HG02588 (cell line): ENCODE data around the gene ANKRD65.
"Not testable (repeated sequence)": the region's sequence is repeated elsewhere in the genome, so short reads cannot be mapped to it uniquely, and the experiment has no call there.

Experiments
- ATAC-seq: cut with Tn5 transposase; IDR thresholded peaks from one replicate; pipeline ENCODE4 v1.9.1; 2021; ENCODE audit warnings: mild to moderate bottlenecking, moderate library complexity; ENCODE audit not compliant: unreplicated experiment

The ANKRD65 gene

DNA sequence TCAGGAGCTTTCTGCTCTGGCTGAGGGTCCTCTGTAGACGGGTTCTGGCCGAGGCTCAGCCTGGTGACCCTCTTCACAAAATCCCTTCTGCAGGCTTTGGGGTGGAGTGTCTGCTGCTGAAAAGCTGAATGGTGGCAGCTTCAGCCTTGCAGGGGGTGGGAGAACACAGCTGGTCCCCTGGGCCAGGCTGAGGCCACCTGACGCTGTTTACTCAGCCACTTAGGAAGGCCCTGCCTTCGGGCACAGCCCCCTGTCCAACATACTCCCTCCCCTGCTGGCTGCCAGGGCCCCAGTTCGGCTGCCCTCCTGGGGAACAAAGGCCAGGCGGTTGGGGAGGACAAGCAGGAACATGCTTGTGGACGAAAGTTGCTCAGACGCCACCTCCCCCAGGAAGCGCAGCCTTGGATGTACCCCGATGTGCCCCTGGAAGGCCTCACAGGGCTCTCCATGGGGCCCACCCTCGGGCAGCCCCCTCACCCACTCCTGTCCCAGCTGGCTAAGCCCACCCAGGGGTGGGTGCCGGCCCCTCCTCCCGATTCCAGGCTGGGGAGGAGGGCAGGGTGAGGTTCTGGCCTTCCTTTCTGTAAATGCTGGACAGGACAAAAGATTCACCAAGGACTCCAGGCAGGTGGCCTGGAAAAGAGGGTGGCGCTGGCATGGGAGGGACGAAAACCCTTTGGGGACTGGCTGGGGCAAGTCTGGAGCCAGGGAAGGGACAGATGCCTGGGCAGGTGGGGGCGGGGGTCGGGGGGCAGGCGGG, at the start of gene ANKRD65:
Gene ANKRD65, minus strand, starts transcription at position 130 of the 760 bp plus-strand sequence. CDS start 271 bp downstream, outside the sequence.
- ATAC-seq: no peak

DNA sequence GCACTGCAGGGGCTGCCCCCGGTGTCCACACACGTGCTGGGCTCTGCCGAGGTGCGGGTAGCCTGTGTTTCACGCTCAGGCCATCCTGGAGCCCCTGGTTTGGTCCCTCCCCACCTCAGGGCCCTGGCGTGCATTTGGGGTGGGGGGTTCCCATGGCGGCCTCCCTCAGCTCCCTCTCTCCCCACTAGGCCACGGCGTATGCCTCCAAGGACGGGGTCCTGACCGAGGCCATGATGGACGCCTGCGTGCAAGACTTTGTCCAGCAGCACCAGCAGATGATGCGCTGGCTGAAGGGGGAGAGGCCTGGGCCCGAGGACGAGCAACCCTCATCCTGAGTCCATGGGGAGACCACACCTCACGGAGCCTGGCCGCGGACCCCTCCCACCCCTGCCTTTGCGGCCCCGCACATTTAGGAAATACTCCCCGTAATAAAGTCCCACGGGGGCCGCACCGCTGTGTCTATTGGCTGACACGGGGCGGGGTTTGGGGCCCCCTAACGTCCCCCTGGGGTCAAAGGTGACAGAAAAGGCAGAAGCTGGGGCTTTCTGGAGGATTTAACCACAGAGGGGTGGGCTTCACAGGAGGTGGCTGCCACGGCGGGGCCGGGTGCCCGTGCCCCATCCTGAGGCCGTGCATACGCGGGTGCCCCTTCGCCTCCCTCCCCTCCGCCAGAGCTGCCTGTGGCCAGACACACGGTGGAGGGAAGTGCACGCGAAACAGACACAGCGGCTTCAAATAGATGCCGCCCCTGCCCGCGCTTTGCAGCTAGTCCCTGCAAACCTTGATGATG, 47.3 kb upstream of the ANKRD65 start:
- ATAC-seq: not testable (repeated sequence)

DNA sequence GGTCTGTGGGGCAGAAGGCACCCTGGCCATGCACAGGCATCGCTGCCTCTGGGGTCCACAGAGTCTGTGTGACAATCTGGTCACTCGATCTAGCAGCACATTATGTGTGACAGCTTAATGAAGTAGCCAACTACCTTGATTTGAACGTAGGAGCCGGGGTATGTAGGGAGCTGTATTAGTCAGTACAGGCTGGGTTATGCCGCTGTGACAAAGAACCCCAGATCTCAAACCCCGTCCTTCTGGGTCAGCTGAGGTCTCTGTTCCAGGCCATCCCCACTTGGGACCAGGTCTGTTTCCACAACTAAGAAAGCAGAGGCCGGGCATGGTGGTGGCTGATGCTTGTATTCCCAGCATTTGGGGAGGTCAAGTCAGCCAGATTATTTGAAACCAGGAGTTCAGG, 42.2 kb upstream of the ANKRD65 start:
- no peak for ATAC-seq

DNA sequence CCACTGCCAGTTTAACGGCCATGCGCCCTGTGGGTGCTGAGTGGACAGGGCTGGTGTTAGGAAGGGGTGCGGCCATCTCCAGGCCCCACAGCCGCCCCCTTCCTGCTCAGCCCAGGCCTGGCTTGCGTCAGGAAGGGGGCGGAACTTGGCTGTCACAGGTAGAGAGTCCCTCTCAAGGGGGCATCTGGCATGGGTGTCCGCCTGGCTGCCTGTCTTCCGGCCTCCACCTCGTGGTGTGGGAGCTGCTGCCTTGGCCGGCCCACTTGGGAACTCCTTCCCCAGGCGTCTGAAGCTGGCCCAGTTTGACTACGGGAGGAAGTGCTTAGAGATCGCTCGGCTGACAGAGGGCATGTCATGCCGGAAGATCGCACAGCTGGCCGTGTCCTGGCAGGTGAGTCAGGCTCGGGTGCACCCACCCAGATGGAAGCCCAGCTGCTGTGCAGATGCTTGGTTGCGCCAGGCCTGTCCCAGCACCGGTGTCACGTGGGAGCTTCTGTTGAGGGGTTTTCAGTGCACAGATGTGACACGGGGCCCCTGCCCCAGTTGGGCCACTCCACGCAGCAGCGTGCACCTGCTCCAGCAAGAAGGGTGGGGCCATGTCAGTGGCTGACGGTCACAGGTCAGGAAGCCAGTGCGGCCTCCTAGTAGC, 41.4 kb upstream of the ANKRD65 start:
- no peak for ATAC-seq

DNA sequence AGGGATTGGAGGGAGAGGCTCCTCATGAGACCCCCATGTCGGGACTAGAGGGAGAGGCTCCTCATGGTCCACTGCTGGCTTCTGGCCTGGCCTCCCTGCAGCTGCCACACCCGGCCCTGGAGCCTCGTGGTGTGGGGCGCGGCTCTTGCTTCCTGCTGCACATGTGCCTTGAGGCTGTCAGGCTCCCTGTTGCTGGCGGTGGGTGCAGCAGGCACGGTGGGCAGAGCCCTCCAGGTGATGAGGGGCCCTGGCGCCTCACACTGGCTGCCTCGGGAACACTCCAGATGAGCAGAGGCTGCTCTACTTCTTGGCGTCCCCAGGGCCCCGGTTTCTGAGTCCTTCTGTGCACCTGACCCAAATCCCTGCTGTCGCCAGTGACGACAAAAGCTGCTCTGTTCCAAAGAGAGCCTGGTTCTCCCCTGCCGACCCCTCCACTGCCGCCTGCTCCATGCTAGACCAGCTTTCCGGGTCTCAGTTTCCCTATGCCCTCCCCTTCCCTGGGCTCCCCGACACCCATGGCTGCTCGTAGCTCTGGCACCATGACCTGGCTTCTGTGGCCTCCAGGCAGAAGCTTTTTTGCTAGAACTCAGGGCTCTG, 40.7 kb upstream of the ANKRD65 start:
- no peak for ATAC-seq

DNA sequence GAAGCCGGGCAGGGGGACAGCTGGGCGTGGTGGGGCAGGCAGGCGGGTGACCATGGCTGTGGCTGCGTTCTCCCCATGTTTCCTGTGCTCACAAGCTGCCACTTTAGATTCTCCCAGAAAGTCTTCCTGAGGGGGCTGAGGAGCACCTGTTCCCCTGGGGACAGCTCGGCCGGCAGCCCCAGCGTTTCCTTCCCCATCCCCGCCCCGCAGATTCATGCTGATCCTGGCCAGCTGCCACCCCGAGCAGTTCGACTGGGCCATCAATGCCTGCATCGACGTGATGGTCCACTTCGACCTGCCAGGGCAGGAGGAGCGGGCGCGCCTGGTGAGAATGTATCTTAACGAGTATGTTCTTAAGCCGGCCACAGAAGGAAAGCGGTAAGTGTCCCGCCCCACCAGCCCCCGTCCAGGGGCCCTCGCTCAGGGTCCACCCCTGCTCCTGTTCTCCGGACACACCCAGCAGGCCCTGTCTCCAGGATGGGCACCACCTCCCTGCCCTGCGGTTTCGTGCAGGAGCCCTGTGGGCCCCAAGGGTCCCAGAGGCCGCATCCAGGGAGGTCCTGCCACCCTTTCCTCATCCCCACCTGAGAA, 39.6 kb upstream of the ANKRD65 start:
- no peak for ATAC-seq

DNA sequence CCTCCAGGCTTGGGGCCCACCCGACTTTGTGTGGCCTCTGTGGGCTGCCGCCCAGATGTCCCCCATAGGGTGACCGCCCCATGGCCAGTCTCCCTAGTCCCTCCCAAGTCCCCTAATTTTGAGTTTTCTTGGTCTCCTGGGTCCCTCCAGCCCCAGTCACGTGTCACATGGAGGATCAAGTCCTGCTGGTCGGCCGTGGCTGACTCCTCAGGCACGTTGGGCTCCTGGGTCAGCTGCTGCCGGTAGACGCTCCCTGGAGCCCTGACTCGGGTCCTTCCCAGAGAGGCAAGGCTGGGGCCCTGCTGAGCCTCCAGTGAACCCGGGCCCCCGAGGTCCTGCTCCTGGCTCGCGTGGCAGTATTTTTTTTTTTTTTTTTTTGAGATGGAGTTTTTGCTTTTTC, 38.6 kb upstream of the ANKRD65 start:
- ATAC-seq: not testable (repeated sequence)

DNA sequence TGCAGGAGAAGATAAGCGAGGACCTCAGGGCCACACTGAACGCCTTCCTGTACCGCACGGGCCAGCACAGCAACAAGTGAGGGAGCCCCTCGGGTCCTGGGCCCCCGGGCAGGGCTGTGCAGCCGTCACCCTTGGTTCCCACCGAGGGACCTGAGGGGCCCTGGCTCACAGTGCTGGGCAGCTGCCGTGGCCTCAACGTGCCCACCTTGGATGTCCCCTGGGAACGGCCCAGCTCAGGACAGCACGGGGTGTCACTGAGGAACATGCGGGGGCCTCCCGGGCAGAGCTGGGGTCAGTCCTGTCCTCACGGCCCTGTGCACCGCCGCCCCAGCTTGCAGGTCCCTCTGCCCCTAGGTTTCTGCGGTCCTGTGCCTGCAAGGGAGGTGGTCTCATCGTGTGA, 38.1 kb upstream of the ANKRD65 start:
- not testable (repeated sequence) for ATAC-seq

DNA sequence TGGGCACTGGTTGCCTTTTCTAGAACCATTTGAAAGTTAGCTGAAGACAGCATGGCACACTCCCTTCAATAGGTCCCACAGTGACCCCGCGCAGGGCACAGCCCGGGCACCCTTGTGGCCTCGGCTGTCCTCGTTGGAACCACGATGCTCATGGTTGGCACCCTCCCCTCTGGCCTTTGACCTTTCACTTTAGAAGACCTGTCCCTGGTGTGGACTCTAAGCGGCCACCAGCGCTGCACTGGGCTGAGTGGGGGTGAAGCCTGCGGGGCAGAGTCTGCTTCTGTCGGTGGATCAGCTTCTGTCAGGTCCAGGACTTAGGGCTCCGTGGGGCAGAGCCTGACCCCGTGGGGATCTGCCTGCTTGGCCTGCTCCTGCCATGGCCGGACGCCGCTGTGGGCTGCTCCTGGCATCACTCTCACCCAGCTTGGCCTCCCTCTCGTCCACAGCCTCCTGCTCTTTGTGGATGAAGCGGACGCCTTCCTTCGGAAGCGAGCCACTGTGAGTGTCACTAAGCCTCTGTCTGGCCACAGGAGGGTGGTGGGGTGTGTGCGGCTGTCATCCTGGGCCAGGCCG, 35.7 kb upstream of the ANKRD65 start:
- not testable (repeated sequence) for ATAC-seq

DNA sequence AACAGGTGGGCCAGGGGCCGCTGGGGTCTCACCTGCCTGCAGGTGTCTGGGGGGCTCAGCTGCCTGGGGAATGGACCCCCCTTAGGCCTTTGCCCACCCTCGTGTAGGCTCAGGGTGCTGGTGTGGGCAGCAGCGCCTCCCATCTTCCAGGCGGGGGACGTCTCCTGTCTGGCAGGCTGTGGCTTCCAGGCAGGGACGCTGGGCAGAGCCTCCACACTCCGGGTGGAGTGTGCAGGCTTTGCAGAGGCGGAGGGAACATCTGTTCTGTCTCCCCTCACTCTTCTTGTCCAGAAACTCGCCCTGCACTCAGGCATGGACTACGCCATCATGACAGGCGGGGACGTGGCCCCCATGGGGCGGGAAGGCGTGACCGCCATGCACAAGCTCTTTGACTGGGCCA, 34.9 kb upstream of the ANKRD65 start:
- ATAC-seq: not testable (repeated sequence)

DNA sequence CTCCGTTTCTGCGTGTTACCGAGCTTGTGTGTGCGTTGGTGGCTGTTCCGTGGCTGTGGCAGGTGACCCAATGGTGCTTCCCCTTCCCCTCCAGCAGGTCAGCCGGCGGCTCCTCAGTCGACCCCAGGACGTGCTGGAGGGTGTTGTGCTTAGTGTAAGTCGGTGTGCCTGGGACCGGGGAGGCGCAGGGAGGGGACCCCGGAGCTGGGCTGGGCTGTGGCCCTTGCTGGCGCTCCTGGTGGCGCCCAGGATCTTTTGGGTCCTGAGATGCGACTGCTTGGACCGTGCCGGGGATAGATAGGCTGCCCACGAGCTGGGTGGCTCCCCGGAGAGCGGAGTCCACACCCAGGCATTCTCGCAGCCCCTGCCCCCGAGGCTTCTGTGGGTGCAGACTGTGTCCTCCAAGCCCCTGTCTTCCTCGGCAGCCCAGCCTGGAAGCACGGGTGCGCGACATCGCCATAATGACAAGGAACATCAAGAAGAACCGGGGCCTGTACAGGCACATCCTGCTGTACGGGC, 34.3 kb upstream of the ANKRD65 start:
- no peak for ATAC-seq

DNA sequence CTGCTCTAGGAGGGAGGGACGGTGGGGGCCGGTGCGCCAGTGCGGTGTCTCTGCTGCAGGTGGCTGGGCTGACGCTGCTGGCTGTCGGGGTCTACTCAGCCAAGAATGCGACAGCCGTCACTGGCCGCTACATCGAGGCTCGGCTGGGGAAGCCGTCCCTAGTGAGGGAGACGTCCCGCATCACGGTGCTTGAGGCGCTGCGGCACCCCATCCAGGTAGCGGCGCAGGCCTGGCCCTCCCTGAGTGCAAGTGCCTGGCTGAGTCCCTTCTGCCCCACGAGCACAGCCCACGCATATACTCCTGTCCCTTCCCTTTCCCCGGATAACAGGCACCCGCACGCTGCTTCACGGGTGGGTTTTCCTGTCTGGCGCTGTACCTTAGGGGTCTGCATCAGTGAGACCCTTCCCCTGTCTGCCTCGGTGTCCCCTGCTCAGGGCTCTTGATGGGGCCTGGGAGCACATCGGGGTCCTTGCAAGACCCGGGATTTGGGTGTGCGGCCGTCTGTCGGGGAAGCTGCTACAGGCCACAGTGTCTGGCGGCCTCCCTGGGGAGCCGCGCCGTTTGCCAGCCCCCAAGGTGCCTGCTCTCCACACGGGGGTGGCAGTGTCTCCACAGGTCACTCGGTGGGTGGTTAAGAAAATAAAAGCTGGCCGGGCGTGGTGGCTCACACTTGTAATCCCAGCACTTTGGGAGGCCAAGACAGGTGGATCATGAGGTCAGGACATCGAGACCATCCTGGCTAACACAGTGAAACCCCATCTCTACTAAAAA, 33.4 kb upstream of the ANKRD65 start:
- ATAC-seq: not testable (repeated sequence)

DNA sequence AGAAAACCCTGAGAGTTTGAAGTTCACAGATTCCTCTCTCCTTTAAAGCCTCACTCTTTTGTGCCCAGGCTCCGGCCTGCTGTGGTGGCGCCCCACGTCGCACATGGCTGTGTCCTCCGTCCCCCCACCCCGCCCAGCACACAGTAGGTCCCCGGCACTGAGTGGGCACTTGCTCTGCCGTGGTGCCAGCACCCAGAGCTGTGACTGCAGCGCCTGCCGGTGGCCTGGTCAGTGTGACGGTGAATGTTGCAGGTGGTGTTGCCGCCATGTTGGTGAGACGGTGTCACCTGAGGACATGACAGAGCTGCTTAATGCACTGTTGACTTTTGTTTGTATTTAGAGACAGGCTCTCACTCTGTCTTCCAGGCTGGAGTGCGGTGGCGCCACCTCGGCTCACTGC, 31.8 kb upstream of the ANKRD65 start:
- ATAC-seq: no peak

DNA sequence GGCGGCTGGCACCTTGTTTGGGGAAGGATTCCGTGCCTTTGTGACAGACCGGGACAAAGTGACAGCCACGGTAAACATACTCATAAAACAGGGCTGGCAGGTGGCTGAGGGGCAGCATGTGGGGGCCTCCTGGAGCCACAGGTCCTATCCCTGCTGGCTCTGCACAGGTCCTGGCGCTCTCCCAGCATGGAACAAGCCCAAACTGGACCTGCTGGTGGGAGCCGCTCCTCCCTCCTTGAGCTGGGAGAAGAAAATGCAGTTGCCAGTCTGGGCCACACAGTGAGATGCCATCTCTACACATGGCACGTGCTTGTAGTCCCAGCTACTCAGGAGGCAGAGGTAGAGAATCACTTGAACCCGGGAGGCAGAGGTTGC, 31.3 kb upstream of the ANKRD65 start:
- not testable (repeated sequence) for ATAC-seq

DNA sequence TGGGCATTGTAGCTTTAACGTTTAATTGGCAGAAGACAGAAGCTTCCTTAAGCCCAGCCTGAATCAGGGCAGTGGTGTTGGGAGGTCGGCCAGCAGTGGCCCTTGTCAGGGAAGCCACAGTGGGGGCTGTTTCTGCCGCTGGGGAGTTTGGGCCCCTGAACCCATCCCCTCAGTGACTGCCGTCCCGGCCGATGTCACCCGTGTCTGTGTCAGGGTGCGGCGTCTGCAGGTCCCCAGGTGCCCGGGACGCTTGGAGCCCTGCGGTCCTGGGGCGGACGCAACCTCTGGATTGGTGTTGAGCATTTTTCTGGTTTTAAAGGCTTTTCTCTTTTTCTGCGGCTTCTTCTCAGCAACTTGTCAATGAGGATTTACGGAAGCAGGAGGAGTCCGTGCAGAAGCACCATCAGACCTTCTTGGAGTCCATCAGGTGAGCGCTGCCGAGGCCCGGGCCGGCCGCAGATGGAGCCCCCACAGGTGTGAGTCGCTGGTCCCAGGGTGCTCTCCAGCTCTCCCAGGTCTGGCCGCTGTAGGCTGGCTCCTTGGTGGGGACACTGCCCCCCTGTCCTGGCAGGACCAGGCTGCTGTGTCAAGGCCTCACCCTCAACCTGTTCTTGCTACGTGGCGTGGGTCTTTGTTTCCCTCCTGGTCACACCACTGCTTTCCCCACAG, 30.8 kb upstream of the ANKRD65 start:
- no peak for ATAC-seq

DNA sequence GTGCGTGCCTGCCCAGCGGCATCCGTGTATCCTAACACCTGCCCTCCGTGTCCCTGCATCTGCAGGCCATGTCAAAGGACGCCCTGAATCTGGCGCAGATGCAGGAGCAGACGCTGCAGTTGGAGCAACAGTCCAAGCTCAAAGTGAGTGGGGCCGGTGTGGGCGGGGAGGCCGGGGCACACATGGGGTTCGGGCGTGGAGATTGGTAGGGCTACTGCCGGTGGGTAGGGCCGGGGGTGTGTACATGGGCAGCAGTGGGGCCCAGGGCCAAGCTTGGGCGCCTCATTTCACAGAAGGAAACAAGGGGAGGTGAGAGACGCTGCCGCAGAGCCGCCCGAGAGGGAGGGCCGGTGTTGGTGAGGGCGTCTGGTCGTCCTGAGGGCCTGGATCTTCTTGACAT, 29.5 kb upstream of the ANKRD65 start:
- not testable (repeated sequence) for ATAC-seq

DNA sequence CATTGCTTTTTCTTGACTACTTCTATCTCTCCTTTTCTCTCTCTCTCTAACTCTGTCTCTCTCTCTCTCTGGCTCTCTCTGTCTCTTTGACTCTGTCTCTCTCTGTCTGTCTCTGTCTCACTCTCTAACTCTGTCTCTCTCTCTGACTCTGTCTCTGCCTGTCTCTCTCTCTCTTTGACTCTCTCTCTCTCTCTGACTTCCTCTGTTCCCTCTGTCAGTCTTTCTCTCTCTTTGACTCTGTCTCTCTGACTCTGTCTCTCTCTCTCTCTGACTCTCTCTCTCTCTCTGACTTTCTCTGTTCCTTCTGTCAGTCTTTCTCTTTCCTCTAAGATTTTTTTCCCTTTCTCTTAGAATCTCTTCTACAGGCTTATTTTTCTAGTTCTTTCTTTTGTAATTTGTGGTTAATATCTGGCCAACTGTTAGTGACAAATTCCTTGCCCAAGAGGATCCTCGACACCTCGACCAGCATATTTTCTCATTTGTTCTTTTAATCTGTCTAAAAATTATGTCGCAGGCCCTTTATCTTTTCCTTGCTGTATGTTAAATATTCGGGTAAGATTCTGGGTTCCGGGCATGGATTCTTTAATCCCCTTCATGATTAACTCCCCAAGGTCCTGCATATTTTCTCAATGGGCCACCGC, 28.1 kb upstream of the ANKRD65 start, which contains the start of gene ATAD3C:
Gene ATAD3C, plus strand, starts transcription at position 591 of the 641 bp plus-strand sequence. CDS start 995 bp downstream, outside the sequence.
- ATAC-seq: no peak

DNA sequence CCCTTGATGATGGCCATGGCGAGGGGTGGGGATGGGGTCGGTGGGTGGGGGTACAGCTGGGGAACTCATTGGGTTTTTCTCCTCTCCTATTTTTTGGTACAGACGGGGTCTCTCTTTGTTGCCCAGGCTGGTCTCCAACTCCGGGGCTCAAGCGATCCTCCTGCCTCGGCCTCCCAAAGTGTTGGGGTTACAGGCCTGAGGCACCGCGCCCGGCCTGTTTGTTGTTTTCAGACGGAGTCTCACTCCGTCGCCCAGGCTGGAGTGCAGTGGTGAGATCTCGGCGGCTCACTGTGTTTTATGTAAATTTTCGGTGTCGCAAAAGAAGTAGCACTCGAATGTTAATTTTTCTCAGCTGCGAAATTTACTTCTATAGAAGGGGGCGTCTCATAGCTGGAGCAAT, 25.6 kb upstream of the ANKRD65 start:
- not testable (repeated sequence) for ATAC-seq
